Thyroid gland (tissue), 4 donors: ENCODE measurements around the gene BRD4. TPM values are rescaled to one million over a fixed set of nuclear protein-coding genes. Genes with fewer than 3 reads are reported as not detected.

Experiments used
- DNase-seq, 2 donors: peaks; one replicate each; pipeline ENCODE4 v3.0.0-alpha.2; 2019
- H3K27ac ChIP-seq, 3 donors: fragments of 200-600 bp; sonication (generic); 1 replicate in 2 of 3; 2 replicates in 1 of 3; pipeline ENCODE4 v1.5.1; 2016 to 2019; ENCODE audit warnings: mild to moderate bottlenecking in 1 of 3, moderate library complexity in 1 of 3
- H3K27me3 ChIP-seq: fragments of 200-600 bp; sonication (generic); one replicate; pipeline ENCODE4 v1.5.1; 2019
- H3K36me3 ChIP-seq, 2 donors: fragments of 200-600 bp; sonication (generic); one replicate each; pipeline ENCODE4 v1.5.1; 2016 to 2019
- H3K4me1 ChIP-seq, 2 donors: fragments of 200-600 bp; sonication (generic); one replicate each; pipeline ENCODE4 v1.5.1; 2017 to 2019
- H3K4me3 ChIP-seq, 3 donors: fragments of 200-600 bp; sonication (generic); replicated peaks in 1 of 3; 1 replicate in 2 of 3; 2 replicates in 1 of 3; pipeline ENCODE4 v1.5.1; 2016; ENCODE audit warnings: mild to moderate bottlenecking in 1 of 3
- H3K9me3 ChIP-seq: fragments of 200-600 bp; sonication (generic); one replicate; pipeline ENCODE4 v1.5.1; 2017
- POLR2A ChIP-seq, 2 donors: fragments of 450-650 bp; IDR thresholded peaks; one replicate each; pipeline ENCODE4 v1.6.1; 2017; ENCODE audit warnings: antibody characterized with exemption in 2 of 2, mild to moderate bottlenecking in 2 of 2, moderate library complexity in 1 of 2
- WGBS, 2 donors: methylation state at CpG; one replicate each; pipeline ENCODE4 v1.1.5; 2017; 5-methylcytosine and 5-hydroxymethylcytosine counted together
- intact Hi-C: fragments of 100-400 bp; cut with DNase I; formaldehyde crosslinking; loops from one replicate; pipeline ENCODE4 v1.15.1; 2023
- total RNA-seq, 4 donors: library from RNA; depleted of rRNA; stranded (reverse); fragments of >200 nt; gene quantifications; one replicate each; pipeline ENCODE4 v1.2.3, GENCODE V29; 2016
- TF ChIP-seq, protein P1 (sequence below), 6 experiments: fragments of 200-600 bp in 3 of 6; fragments of 450-650 bp in 3 of 6; sonication (generic) in 3 of 6; IDR thresholded peaks; one replicate each; pipeline ENCODE4 v1.5.1; 2016 to 2019; ENCODE audit warnings: antibody characterized with exemption in 6 of 6, mild to moderate bottlenecking in 2 of 6, inconsistent platforms in 1 of 6, moderate library complexity in 1 of 6

BRD4 gene
- total RNA-seq, 4 donors from 2014 or later, result 20.8 to 78.1 (median 32.4) TPM

DNA sequence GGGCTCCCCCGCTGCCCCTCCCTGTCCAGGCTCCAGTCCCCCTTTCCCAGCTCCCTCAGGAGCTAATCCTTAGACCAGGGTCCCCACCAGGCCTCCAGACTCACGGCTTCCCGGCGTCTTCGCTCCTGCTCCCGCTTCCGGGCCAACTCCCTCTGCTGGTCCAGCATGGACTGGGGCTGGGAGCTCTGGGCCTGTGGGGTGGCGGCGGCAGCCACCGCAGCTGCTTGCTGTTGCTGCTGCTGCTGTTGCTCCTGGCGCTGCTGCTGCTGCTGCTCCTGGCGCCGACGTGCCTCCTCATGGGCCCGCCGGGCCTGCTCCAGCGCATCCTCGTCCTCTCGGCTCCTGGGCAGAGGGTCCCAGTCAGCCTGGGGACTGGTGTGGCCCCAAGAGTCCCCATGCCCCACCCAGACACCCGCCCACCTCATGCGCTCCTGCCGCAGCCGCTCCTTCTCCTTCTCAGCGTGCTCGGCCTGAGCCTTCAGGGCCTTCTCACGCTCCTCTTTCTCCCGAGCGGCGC lies 93.6 kb downstream of the BRD4 start:
- no peak overlapping the region for H3K4me3 ChIP-seq
- H3K9me3 ChIP-seq, result no peaks in the 10 kb centered on the region
- peaks cover 59 to 60% of the 10 kb centered on the region in 2 donors for H3K36me3 ChIP-seq
- TF ChIP-seq, protein P1, sequence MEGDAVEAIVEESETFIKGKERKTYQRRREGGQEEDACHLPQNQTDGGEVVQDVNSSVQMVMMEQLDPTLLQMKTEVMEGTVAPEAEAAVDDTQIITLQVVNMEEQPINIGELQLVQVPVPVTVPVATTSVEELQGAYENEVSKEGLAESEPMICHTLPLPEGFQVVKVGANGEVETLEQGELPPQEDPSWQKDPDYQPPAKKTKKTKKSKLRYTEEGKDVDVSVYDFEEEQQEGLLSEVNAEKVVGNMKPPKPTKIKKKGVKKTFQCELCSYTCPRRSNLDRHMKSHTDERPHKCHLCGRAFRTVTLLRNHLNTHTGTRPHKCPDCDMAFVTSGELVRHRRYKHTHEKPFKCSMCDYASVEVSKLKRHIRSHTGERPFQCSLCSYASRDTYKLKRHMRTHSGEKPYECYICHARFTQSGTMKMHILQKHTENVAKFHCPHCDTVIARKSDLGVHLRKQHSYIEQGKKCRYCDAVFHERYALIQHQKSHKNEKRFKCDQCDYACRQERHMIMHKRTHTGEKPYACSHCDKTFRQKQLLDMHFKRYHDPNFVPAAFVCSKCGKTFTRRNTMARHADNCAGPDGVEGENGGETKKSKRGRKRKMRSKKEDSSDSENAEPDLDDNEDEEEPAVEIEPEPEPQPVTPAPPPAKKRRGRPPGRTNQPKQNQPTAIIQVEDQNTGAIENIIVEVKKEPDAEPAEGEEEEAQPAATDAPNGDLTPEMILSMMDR (IDR thresholded peaks at IDR 0.05), result no peak
- H3K27me3 ChIP-seq, result no peaks in the 10 kb centered on the region
- no peak for DNase-seq
- intact Hi-C loops, result no loop called here
- WGBS, 2 donors, result 94 to 97% methylated on average over 18 to 25 of the region's 29 CpGs
- peaks cover 0 to under 1% of the 10 kb centered on the region in 2 donors for H3K4me1 ChIP-seq
- H3K27ac ChIP-seq, result no peak overlapping the region

GRCh38 chr19:15237759-15238638 lies 94.3 kb downstream of the BRD4 start:
- intact Hi-C loops, result no loop called here
- H3K27ac ChIP-seq, result no peak overlapping the region
- H3K27me3 ChIP-seq, result no peaks in the 10 kb centered on the region
- 92 to 94% methylated on average over 37 to 38 of the region's 42 CpGs for WGBS, 2 donors
- no peak overlapping the region for H3K4me3 ChIP-seq
- peaks cover 0 to 8% of the 10 kb centered on the region in 2 donors for H3K4me1 ChIP-seq
- peaks cover 53 to 55% of the 10 kb centered on the region in 2 donors for H3K36me3 ChIP-seq
- DNase-seq, result no peak
- H3K9me3 ChIP-seq, result no peaks in the 10 kb centered on the region
- TF ChIP-seq, protein P1 (IDR thresholded peaks at IDR 0.05), result no peak

DNA sequence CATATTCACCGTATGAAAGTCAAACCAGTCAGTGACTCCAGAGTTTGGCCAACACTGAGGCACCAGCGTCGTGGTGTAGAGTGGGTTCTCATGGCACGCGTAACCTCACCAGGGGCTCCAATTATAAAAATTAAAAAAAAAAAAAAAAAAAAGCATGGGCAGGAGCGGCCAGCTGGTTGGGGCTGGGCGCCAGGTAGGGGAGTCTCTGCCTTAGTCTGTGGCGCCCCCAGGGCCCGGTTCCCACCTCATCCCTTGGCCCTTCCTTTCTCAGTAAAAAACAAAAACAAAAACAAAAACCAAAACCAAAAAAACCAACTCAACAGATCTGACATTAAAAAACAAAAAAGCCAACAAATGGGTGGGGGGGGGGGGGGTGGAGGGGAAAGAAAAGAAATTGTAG lies 95.5 kb downstream of the BRD4 start:
- TF ChIP-seq, protein P1 (IDR thresholded peaks at IDR 0.05), result no peak
- TF ChIP-seq POLR2A (IDR thresholded peaks at IDR 0.05), result no peak
- WGBS, 2 donors, result 96% methylated on average over 9 of the region's 9 CpGs
- Histone ChIP-seq H3K4me3 (no peak overlapping the region), H3K4me1 (peaks cover 0 to 14% of the 10 kb centered on the region in 2 donors), H3K27me3 (no peaks in the 10 kb centered on the region), H3K36me3 (peaks cover 44 to 52% of the 10 kb centered on the region in 2 donors), H3K9me3 (no peaks in the 10 kb centered on the region), H3K27ac (no peak overlapping the region)
- intact Hi-C loops, result no loop called here
- DNase-seq, result no peak

DNA sequence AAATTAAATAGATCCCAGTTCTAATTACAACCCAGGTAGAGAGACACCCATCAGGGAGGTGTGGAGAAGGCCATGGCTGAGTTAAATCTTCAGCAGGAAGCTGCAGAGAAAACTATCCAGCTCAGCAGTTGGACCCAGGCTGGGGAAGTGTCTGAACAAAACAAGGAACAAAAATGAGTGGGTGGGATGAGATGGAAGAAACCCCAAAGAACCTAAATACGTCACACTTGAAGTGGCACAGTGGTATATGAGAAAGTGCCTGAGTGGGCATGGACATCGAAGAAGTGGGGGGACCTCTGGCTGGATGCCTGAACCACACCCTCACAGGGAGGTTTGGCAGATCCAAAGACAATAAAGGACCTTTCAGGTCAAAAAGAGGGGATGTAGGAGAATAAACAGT lies 96.6 kb downstream of the BRD4 start:
- 62 to 71% methylated on average over 2 of the region's 2 CpGs for whole genome bisulfite sequencing, 2 donors
- intact Hi-C loops, result no loop called here
- Histone ChIP-seq H3K4me3 (no peak overlapping the region), H3K36me3 (peaks cover 43 to 48% of the 10 kb centered on the region in 2 donors), H3K27ac (no peak overlapping the region), H3K9me3 (no peaks in the 10 kb centered on the region), H3K4me1 (peaks cover 0 to 17% of the 10 kb centered on the region in 2 donors), H3K27me3 (no peaks in the 10 kb centered on the region)
- DNase-seq, result no peak
- TF ChIP-seq, protein P1 (IDR thresholded peaks at IDR 0.05), result no peak
